Vagina (tissue), 2 donors: ENCODE data around the gene PRKCB.

Experiments used
- POLR2A ChIP-seq, 2 donors: fragments of 450-650 bp; IDR thresholded peaks; one replicate each; pipeline ENCODE4 v1.6.1; 2017; ENCODE audit warnings: antibody characterized with exemption in 2 of 2, mild to moderate bottlenecking in 2 of 2, moderate library complexity in 2 of 2
- POLR2AphosphoS5 ChIP-seq, 2 donors: sonication (generic); formaldehyde crosslinking; IDR thresholded peaks; one replicate each; pipeline ENCODE4 v1.9.0; 2017; ENCODE audit warnings: antibody characterized with exemption in 2 of 2, mild to moderate bottlenecking in 2 of 2, low read depth in 1 of 2; ENCODE audit not compliant: insufficient read depth in 1 of 2
- TF ChIP-seq, protein P1 (sequence below), 3 experiments: fragments of 450-650 bp in 2 of 3; fragments of 200-600 bp in 1 of 3; sonication (generic) in 1 of 3; IDR thresholded peaks; one replicate each; pipeline ENCODE4 v1.5.1; 2017 to 2019; ENCODE audit warnings: antibody characterized with exemption in 3 of 3, mild to moderate bottlenecking in 2 of 3, moderate library complexity in 2 of 3

DNA sequence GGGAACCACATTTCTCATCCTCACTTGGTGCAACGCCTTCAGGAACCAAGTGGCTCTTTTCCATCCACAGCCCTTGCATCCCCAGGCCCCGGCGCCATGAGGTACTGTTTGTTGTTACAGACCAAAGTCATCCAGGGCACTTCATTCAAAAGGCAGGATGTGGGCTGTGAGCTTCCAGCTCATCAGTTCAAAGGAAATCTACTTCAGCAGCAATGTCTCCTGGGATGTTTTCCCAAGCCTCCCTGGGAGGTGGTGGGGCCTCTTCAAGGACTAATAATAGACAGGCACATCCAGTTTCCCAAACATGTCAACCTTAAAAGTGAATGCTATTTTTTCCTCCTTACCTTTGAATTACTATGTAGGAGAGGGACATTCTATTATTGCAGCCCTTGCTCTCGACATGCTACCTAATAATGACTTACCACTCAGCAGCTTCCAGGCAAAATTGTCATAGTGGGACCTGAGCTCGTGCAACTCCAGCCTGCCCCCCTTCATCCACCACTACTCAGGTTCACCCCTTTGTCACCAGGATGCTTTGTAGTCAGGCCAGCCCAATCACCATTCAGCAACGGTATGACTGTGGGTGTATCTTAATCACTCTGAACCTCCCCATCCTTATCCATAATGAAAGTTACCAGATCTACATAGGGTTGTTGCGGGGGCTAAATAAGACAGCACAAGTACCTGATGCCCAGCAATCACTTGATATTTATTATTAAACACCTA, 1.7 kb upstream of the PRKCB start:
- TF ChIP-seq POLR2A (IDR thresholded peaks at IDR 0.05) = no peak
- TF ChIP-seq, protein P1, sequence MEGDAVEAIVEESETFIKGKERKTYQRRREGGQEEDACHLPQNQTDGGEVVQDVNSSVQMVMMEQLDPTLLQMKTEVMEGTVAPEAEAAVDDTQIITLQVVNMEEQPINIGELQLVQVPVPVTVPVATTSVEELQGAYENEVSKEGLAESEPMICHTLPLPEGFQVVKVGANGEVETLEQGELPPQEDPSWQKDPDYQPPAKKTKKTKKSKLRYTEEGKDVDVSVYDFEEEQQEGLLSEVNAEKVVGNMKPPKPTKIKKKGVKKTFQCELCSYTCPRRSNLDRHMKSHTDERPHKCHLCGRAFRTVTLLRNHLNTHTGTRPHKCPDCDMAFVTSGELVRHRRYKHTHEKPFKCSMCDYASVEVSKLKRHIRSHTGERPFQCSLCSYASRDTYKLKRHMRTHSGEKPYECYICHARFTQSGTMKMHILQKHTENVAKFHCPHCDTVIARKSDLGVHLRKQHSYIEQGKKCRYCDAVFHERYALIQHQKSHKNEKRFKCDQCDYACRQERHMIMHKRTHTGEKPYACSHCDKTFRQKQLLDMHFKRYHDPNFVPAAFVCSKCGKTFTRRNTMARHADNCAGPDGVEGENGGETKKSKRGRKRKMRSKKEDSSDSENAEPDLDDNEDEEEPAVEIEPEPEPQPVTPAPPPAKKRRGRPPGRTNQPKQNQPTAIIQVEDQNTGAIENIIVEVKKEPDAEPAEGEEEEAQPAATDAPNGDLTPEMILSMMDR (IDR thresholded peaks at IDR 0.05) = no peak
- TF ChIP-seq POLR2AphosphoS5 (IDR thresholded peaks at IDR 0.05; ENCODE audit: insufficient read depth in 1 of 2, low read depth in 1 of 2) = no peak
